ENCODE data around the gene U2AF2. TPM values are rescaled to one million over a fixed set of nuclear protein-coding genes. Genes with fewer than 3 reads are reported as not detected.

The U2AF2 gene
- total and polyA plus RNA-seq, 2 of the 4 experiments (the other 2 are of a cell fraction) = 120 to 260 TPM

DNA sequence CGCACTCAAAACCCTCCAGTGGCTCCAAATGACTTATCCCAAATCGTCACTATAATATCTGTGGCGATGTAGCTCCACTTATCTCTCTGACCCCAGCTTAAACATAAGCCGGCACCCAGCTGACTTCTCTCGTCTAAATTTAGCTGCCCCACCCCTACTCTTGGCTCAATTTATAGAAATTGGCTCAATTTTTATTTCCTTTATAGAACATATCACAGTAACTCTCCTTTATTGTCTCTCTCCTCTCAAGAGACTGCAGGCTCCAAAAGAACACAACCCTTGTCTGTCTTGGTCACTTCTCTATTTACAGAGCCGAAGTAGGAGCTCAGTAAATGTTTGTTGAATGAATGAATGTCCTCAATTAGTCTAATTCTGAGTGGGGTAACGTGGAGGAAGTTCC is 31.3 kb upstream of the U2AF2 start:
- H3K79me1 ChIP-seq (ENCODE audit: low read depth in 1 of 2, low read length in 2 of 2) = peaks cover 9 to 37% of the 10 kb centered on the region in 2 experiments
- ChIA-PET CTCF (interaction anchor here (2.0 kb wide), 1 partner anchor 17 kb away, joined by 6 read pairs; no protein-coding TSS in a partner anchor), POLR2A (ENCODE audit: unreplicated experiment) (no interaction called here)
- dilution Hi-C loops (cut with HindIII; ENCODE audit: low sequenced_read_pairs, unreplicated experiment) (no loop called here), in situ Hi-C loops (cut with MboI; ENCODE audit: low sequenced_read_pairs) (no loop called here), intact Hi-C loops (cut with micrococcal nuclease) (no loop called here)
- no peak overlapping the region for H2BK120ac ChIP-seq (ENCODE audit: low read depth, low read length)
- H3K36me3 ChIP-seq (ENCODE audit: control insufficient read depth, insufficient read depth, low read length) = peaks cover 13% of the 10 kb centered on the region; the same call in 1 of the 2 replicates
- H2BK15ac ChIP-seq (ENCODE audit: low read depth, low read length) = no peak overlapping the region
- no peak overlapping the region for H4K91ac ChIP-seq (ENCODE audit: insufficient read depth, low read depth, low read length)
- WGBS, 2 experiments (ENCODE audit: extremely low coverage in 2 of 2, insufficient read length in 1 of 2) = 66% methylated on average over 5 of the region's 7 CpGs; no CpG with 5 or more reads in 1 of the 2 experiments
- no peak overlapping the region for H4K5ac ChIP-seq (ENCODE audit: low read depth, low read length)
- no TSS peak for BruUV-seq (replicated peaks)
- no peak overlapping the region for H4K8ac ChIP-seq (ENCODE audit: low read depth in 2 of 2, low read length in 2 of 2)
- no peak overlapping the region for H3K14ac ChIP-seq (replicated peaks; ENCODE audit: low read depth, low read length)
- H3K4me2 ChIP-seq (ENCODE audit: low read depth, low read length) = no peak overlapping the region; the same call in 1 of the 2 replicates
- H3K9me3 ChIP-seq (ENCODE audit: control insufficient read depth, insufficient read depth, low read length) = no peaks in the 10 kb centered on the region
- H3K9me1 ChIP-seq (ENCODE audit: insufficient read depth, low read length) = peaks cover 13% of the 10 kb centered on the region; the same call in 1 of the 2 replicates
- H3K27me3 ChIP-seq (ENCODE audit: control insufficient read depth, insufficient read depth, low read length) = no peaks in the 10 kb centered on the region
- H3K27ac ChIP-seq (ENCODE audit: insufficient read depth, low read length) = no peak overlapping the region
- H3K4me1 ChIP-seq (ENCODE audit: control insufficient read depth, insufficient read depth, low read length) = peaks cover 11% of the 10 kb centered on the region
- no peak overlapping the region for H3K4ac ChIP-seq (ENCODE audit: low read depth, low read length)
- no peak overlapping the region for H2AK5ac ChIP-seq (ENCODE audit: low read depth, low read length)
- TF ChIP-seq POLR2A (IDR thresholded peaks at IDR 0.05; ENCODE audit: low read depth, low read length) (no peak), CHD1 (IDR thresholded peaks at IDR 0.05; ENCODE audit: low read depth, low read length) (no peak), SMC3 (IDR thresholded peaks at IDR 0.05; ENCODE audit: low read depth, low read length) (no peak), RFX5 (IDR thresholded peaks at IDR 0.05; ENCODE audit: low read depth, low read length) (no peak), RAD21 (IDR thresholded peaks at IDR 0.05; ENCODE audit: low read length) (no peak), NFE2L2 (IDR thresholded peaks at IDR 0.05; ENCODE audit: low read depth, low read length) (no peak), FOS (IDR thresholded peaks at IDR 0.05; ENCODE audit: low read depth, low read length) (no peak), BHLHE40 (IDR thresholded peaks at IDR 0.05; ENCODE audit: low read depth, low read length) (no peak)
- TF ChIP-seq, protein P1, sequence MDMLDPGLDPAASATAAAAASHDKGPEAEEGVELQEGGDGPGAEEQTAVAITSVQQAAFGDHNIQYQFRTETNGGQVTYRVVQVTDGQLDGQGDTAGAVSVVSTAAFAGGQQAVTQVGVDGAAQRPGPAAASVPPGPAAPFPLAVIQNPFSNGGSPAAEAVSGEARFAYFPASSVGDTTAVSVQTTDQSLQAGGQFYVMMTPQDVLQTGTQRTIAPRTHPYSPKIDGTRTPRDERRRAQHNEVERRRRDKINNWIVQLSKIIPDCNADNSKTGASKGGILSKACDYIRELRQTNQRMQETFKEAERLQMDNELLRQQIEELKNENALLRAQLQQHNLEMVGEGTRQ (IDR thresholded peaks at IDR 0.05; ENCODE audit: low read depth, low read length) = no peak
- TF ChIP-seq, protein P2, sequence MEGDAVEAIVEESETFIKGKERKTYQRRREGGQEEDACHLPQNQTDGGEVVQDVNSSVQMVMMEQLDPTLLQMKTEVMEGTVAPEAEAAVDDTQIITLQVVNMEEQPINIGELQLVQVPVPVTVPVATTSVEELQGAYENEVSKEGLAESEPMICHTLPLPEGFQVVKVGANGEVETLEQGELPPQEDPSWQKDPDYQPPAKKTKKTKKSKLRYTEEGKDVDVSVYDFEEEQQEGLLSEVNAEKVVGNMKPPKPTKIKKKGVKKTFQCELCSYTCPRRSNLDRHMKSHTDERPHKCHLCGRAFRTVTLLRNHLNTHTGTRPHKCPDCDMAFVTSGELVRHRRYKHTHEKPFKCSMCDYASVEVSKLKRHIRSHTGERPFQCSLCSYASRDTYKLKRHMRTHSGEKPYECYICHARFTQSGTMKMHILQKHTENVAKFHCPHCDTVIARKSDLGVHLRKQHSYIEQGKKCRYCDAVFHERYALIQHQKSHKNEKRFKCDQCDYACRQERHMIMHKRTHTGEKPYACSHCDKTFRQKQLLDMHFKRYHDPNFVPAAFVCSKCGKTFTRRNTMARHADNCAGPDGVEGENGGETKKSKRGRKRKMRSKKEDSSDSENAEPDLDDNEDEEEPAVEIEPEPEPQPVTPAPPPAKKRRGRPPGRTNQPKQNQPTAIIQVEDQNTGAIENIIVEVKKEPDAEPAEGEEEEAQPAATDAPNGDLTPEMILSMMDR (conservative IDR thresholded peaks at IDR 0.05; ENCODE audit: low read depth, low read length) = no peak
- H3K4me3 ChIP-seq (ENCODE audit: insufficient read depth, low read depth, low read length) = no peak overlapping the region
- H2AFZ ChIP-seq (replicated peaks; ENCODE audit: low read length, poor library complexity) = no peak overlapping the region
- no peak overlapping the region for H2BK20ac ChIP-seq (ENCODE audit: low read depth, low read length)
- H3K23ac ChIP-seq (ENCODE audit: low read depth, low read length) = no peak overlapping the region
- H4K20me1 ChIP-seq (ENCODE audit: insufficient read depth, low read length) = peaks cover 8% of the 10 kb centered on the region; the same call in 1 of the 2 replicates
- H2BK5ac ChIP-seq (ENCODE audit: low read depth, low read length, poor library complexity, severe bottlenecking) = no peak overlapping the region
- DNase-seq (no peak), ATAC-seq (ENCODE audit: low read depth) (no peak)
- H3K9ac ChIP-seq (ENCODE audit: low read depth, low read length) = no peak overlapping the region
- no peak overlapping the region for H3K18ac ChIP-seq (ENCODE audit: low read depth, low read length)
- no peak overlapping the region for H3K56ac ChIP-seq (ENCODE audit: extremely low read depth, insufficient read depth, low read length)
- H2AK9ac ChIP-seq (replicated peaks; ENCODE audit: low read depth, low read length, poor library complexity) = no peak overlapping the region
